ENCODE measurements around the gene MTREX.

The MTREX gene

DNA sequence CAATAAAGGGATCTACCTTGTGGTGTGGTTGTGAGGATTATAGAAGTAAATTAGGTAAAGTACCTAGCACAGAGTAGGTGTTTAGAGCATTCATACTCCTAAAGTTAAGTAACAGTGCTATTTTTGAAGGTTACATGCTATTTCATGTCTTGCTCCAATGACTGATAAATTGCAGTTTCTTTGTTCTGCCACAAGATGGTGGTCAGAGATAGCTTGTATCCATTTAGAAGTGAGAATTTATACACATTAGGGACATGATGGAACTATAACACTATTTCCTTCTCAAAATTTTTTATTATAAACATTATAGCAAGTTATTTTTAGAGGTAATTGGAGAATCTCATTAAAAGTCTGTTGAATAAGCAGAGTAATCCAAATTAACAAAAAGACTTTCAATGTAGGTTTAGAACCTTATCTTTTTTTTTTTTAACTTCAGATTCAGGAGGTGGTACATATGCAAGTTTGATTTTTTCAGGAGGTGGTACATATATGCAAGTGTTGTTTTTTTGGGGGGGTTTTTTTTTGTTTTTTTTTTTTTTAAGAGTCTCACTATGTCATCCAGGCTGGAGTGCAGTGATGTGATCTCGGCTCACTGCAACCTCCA is 17.1 kb downstream of the MTREX start:
- no peaks in the 10 kb centered on the region for H3K27me3 ChIP-seq (ENCODE audit: insufficient read depth, low read length)
- peaks cover 11% of the 10 kb centered on the region for H3K36me3 ChIP-seq (ENCODE audit: insufficient read depth, low read length)
- no peak overlapping the region for H3K27ac ChIP-seq (ENCODE audit: low read depth, low read length)
- H2AFZ ChIP-seq (ENCODE audit: low read length, unreplicated experiment), result no peak overlapping the region
- H3K4me1 ChIP-seq (ENCODE audit: control insufficient read depth, insufficient read depth, low read length, unreplicated experiment), result peaks cover 7% of the 10 kb centered on the region
- peaks cover 29% of the 10 kb centered on the region for H3K79me2 ChIP-seq (ENCODE audit: control insufficient read depth, insufficient read depth, low read length, unreplicated experiment)
- no peak overlapping the region for H3K4me3 ChIP-seq (ENCODE audit: low read depth, low read length)

DNA sequence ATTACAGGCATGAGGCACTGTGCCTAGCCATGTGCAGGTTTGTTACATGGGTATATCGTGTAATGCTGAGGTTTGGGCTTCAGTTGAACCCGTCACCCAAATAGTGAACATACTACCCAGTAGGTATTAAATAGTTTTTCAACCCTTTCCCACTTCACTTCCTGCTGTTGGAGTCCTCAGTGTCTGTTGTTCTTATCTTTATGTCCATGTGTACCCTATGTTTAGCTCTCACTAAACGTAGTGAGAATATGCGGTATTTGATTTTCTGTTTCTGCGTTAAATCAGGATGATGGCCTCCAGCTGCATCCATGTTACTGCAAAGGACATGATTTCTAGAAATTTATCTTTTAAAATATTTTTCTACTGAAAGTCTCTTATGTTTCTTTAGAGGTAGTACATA is 17.8 kb downstream of the MTREX start:
- H3K36me3 ChIP-seq (ENCODE audit: insufficient read depth, low read length), result peaks cover 11% of the 10 kb centered on the region
- peaks cover 28% of the 10 kb centered on the region for H3K79me2 ChIP-seq (ENCODE audit: control insufficient read depth, insufficient read depth, low read length, unreplicated experiment)
- no peak overlapping the region for H3K27ac ChIP-seq (ENCODE audit: low read depth, low read length)
- H3K27me3 ChIP-seq (ENCODE audit: insufficient read depth, low read length), result no peaks in the 10 kb centered on the region
- no peak overlapping the region for H2AFZ ChIP-seq (ENCODE audit: low read length, unreplicated experiment)
- H3K4me3 ChIP-seq (ENCODE audit: low read depth, low read length), result no peak overlapping the region
- peaks cover 2% of the 10 kb centered on the region for H3K4me1 ChIP-seq (ENCODE audit: control insufficient read depth, insufficient read depth, low read length, unreplicated experiment)

DNA sequence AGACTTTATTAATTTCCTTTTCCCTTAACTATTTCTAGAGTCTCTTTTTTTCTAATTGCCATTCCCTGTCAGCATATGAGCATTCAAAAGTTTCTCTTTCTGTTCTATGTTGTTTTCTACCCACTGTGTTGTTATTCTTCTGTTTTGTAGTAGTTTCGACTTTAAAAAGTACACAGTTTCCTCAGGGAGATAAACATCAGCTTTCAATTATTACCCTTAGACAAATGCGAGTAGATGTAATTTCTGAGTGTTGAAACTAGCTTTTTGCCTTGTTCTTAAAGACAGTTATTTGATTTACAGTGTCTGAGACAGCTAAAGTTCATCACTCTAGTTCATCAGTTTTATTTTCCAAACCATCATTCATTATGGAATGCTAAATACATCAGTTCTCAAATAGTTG is 19.5 kb downstream of the MTREX start:
- Histone ChIP-seq H3K27ac (ENCODE audit: low read depth, low read length) (no peak overlapping the region), H3K4me3 (ENCODE audit: low read depth, low read length) (no peak overlapping the region), H3K79me2 (ENCODE audit: control insufficient read depth, insufficient read depth, low read length, unreplicated experiment) (peaks cover 19% of the 10 kb centered on the region), H2AFZ (ENCODE audit: low read length, unreplicated experiment) (no peak overlapping the region), H3K4me1 (ENCODE audit: control insufficient read depth, insufficient read depth, low read length, unreplicated experiment) (no peaks in the 10 kb centered on the region), H3K27me3 (ENCODE audit: insufficient read depth, low read length) (no peaks in the 10 kb centered on the region), H3K36me3 (ENCODE audit: insufficient read depth, low read length) (peaks cover 11% of the 10 kb centered on the region)

DNA sequence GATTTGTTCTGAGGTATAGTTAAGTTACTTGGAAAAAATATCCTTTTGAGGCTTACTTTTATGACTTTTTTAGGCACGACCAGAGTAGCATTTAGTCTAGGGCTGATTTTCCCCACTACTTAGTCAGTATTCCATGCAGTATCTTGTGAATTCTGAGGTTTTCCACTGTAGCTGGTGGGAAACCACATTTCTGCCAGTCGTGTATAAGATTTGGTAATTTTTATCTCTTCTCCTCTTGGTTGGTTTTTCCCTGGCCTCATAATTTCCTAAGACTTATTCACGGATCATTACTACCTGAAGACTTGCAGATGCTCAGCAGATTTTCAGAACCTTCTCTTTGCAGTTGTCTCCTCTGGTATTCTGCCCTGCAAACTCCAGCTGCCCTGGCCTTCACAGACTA is 23.5 kb downstream of the MTREX start:
- H3K27ac ChIP-seq (ENCODE audit: low read depth, low read length), result no peak overlapping the region
- H3K4me3 ChIP-seq (ENCODE audit: low read depth, low read length), result no peak overlapping the region
- H3K79me2 ChIP-seq (ENCODE audit: control insufficient read depth, insufficient read depth, low read length, unreplicated experiment), result peaks cover 40% of the 10 kb centered on the region
- no peaks in the 10 kb centered on the region for H3K4me1 ChIP-seq (ENCODE audit: control insufficient read depth, insufficient read depth, low read length, unreplicated experiment)
- peaks cover 31% of the 10 kb centered on the region for H3K36me3 ChIP-seq (ENCODE audit: insufficient read depth, low read length)
- no peaks in the 10 kb centered on the region for H3K27me3 ChIP-seq (ENCODE audit: insufficient read depth, low read length)
- H2AFZ ChIP-seq (ENCODE audit: low read length, unreplicated experiment), result no peak overlapping the region

DNA sequence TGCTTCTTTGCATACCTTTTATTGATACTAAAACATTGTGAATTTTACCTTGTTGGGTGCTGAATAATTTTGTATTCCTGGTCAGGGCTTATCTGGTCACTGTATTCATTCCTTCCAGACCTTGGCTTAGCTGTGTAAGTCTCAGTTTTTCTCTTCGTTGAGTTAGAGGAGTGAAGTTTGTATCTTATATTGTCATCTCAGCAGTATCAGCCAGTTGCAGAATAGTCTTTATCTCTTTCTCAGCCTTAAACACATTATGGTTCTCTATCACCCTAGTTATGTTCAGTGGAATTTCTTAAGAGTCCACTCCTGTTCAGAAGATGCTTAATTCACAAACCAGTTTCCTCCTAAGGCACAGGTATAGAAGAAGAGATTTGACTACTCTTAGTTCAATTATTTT is 25.2 kb downstream of the MTREX start:
- Histone ChIP-seq H2AFZ (ENCODE audit: low read length, unreplicated experiment) (no peak overlapping the region), H3K79me2 (ENCODE audit: control insufficient read depth, insufficient read depth, low read length, unreplicated experiment) (peaks cover 51% of the 10 kb centered on the region), H3K27me3 (ENCODE audit: insufficient read depth, low read length) (no peaks in the 10 kb centered on the region), H3K4me3 (ENCODE audit: low read depth, low read length) (no peak overlapping the region), H3K36me3 (ENCODE audit: insufficient read depth, low read length) (peaks cover 31% of the 10 kb centered on the region), H3K27ac (ENCODE audit: low read depth, low read length) (no peak overlapping the region), H3K4me1 (ENCODE audit: control insufficient read depth, insufficient read depth, low read length, unreplicated experiment) (peaks cover under 1% of the 10 kb centered on the region)

DNA sequence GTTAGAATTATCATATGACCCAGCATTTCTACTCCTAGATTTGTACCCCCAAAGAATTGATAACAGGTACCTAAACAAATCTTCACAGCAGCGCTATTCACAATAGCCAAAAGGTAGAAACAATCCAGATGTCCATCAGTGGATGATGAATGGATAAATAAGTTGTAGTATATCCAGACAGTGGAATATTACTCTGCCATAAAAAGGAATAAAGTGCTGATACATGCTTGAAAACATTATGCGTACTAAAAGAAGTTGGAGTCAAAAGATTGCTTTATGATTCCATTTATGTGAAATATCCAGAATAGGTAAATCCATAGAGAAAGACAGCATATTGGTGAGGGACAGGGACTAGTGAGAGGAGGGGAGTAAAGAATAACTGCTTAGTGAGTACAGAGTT is 26.0 kb downstream of the MTREX start:
- Histone ChIP-seq H3K79me2 (ENCODE audit: control insufficient read depth, insufficient read depth, low read length, unreplicated experiment) (peaks cover 49% of the 10 kb centered on the region), H3K36me3 (ENCODE audit: insufficient read depth, low read length) (peaks cover 27% of the 10 kb centered on the region)

DNA sequence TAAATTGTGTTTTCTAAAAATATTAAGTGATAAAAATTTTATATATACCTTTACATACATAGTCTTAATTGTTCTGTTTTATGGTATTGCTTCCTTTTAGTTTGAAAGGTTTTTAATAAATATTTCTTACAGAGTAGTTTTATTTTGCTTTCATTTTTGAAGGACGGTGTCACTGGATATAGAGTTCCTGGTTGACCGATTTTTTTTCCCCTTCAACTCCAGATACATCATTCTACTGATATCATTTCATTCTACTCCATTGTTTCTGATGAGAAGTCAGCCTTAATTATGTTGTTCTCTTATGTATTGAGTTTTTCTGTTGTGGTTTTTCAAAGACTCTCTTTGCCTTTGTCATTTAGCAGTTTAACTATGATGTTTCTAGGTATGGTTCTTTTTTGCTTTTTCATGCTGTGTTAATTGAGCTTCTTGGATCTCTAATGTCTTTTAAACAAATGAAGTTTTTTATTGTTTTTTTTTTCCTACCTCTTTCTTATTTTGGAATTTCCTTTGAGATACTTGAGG is 30.4 kb downstream of the MTREX start:
- Histone ChIP-seq H3K27me3 (ENCODE audit: insufficient read depth, low read length) (no peaks in the 10 kb centered on the region), H2AFZ (ENCODE audit: low read length, unreplicated experiment) (no peak overlapping the region), H3K79me2 (ENCODE audit: control insufficient read depth, insufficient read depth, low read length, unreplicated experiment) (peaks cover 39% of the 10 kb centered on the region), H3K4me1 (ENCODE audit: control insufficient read depth, insufficient read depth, low read length, unreplicated experiment) (peaks cover 4% of the 10 kb centered on the region), H3K27ac (ENCODE audit: low read depth, low read length) (0 out of 2 replicates have a peak overlapping the region, but pooled peaks have one; percentile 20), H3K36me3 (ENCODE audit: insufficient read depth, low read length) (peaks cover 18% of the 10 kb centered on the region), H3K4me3 (ENCODE audit: low read depth, low read length) (peak overlapping the region; percentile 62)

More for the DNA sequence above, 26.0 kb downstream of the MTREX start:
- H3K27ac ChIP-seq (ENCODE audit: low read depth, low read length), result no peak overlapping the region
- H3K4me3 ChIP-seq (ENCODE audit: low read depth, low read length), result no peak overlapping the region
- H3K27me3 ChIP-seq (ENCODE audit: insufficient read depth, low read length), result no peaks in the 10 kb centered on the region
- no peak overlapping the region for H2AFZ ChIP-seq (ENCODE audit: low read length, unreplicated experiment)
- peaks cover 4% of the 10 kb centered on the region for H3K4me1 ChIP-seq (ENCODE audit: control insufficient read depth, insufficient read depth, low read length, unreplicated experiment)

DNA sequence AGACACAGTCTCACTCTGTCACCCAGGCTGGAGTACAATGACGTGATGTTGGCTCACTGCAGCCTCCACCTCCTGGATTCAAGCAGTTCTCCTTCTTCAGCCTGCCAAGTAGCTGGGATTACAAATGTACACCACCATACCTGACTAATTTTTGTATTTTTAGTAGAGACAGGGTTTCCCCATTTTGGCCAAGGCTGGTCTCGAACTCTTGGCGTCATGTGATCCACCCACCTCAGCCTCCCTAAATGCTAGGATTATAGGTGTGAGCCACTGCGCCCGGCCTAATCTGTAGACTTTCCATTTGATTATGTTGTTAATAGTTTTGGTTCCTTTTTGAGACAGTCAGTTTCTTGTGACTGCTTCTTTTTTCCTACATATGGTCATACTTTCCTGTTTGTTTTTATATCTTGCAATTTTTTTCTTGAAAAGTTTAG is 31.0 kb downstream of the MTREX start:
- Histone ChIP-seq H3K36me3 (ENCODE audit: insufficient read depth, low read length) (peaks cover 11% of the 10 kb centered on the region), H3K27ac (ENCODE audit: low read depth, low read length) (no peak overlapping the region), H3K27me3 (ENCODE audit: insufficient read depth, low read length) (no peaks in the 10 kb centered on the region), H3K79me2 (ENCODE audit: control insufficient read depth, insufficient read depth, low read length, unreplicated experiment) (peaks cover 34% of the 10 kb centered on the region), H3K4me1 (ENCODE audit: control insufficient read depth, insufficient read depth, low read length, unreplicated experiment) (peaks cover 4% of the 10 kb centered on the region), H2AFZ (ENCODE audit: low read length, unreplicated experiment) (no peak overlapping the region), H3K4me3 (ENCODE audit: low read depth, low read length) (no peak overlapping the region)

DNA sequence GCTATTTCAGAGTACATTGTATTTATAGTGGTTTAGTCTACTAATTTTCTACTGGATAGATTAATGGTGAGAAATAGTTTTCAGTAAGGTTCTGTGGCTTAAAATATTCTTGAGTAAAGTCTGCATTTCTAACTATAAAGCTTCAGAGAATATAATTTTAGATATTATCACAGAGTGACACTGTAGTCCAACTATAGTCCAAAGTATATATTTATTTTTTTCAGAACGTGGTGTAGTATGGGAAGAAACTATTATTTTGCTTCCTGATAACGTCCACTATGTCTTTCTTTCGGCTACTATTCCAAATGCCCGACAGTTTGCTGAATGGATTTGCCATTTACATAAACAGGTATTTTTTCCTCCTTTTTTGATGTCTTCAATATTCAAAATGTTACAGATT is 35.3 kb downstream of the MTREX start:
- Histone ChIP-seq H3K36me3 (ENCODE audit: insufficient read depth, low read length) (peaks cover 35% of the 10 kb centered on the region), H3K4me1 (ENCODE audit: control insufficient read depth, insufficient read depth, low read length, unreplicated experiment) (peaks cover 3% of the 10 kb centered on the region), H3K27ac (ENCODE audit: low read depth, low read length) (no peak overlapping the region), H3K27me3 (ENCODE audit: insufficient read depth, low read length) (no peaks in the 10 kb centered on the region), H3K4me3 (ENCODE audit: low read depth, low read length) (no peak overlapping the region), H3K79me2 (ENCODE audit: control insufficient read depth, insufficient read depth, low read length, unreplicated experiment) (peaks cover 7% of the 10 kb centered on the region), H2AFZ (ENCODE audit: low read length, unreplicated experiment) (no peak overlapping the region)

DNA sequence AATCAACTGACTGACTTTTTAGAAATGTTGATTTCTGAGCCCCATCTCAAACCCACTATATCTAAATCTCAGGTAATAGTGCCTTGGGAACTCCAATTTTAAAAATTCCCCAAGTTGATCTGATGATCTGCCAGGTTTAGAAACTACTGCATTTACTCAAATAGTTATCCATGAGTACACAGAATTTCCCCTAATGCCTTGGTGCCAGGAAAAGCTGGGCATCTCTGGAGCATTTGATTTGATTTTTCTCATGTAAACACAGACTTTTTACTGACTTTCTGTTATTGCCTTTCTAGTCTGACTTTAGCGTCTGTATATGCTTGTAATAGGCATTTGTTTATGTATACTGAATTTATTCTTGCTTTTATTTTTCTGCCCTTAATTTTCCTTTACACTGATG is 35.8 kb downstream of the MTREX start:
- H3K4me1 ChIP-seq (ENCODE audit: control insufficient read depth, insufficient read depth, low read length, unreplicated experiment), result no peaks in the 10 kb centered on the region
- H3K79me2 ChIP-seq (ENCODE audit: control insufficient read depth, insufficient read depth, low read length, unreplicated experiment), result peaks cover 7% of the 10 kb centered on the region
- H3K4me3 ChIP-seq (ENCODE audit: low read depth, low read length), result no peak overlapping the region
- H3K27me3 ChIP-seq (ENCODE audit: insufficient read depth, low read length), result no peaks in the 10 kb centered on the region
- no peak overlapping the region for H2AFZ ChIP-seq (ENCODE audit: low read length, unreplicated experiment)
- peaks cover 35% of the 10 kb centered on the region for H3K36me3 ChIP-seq (ENCODE audit: insufficient read depth, low read length)
- H3K27ac ChIP-seq (ENCODE audit: low read depth, low read length), result no peak overlapping the region

DNA sequence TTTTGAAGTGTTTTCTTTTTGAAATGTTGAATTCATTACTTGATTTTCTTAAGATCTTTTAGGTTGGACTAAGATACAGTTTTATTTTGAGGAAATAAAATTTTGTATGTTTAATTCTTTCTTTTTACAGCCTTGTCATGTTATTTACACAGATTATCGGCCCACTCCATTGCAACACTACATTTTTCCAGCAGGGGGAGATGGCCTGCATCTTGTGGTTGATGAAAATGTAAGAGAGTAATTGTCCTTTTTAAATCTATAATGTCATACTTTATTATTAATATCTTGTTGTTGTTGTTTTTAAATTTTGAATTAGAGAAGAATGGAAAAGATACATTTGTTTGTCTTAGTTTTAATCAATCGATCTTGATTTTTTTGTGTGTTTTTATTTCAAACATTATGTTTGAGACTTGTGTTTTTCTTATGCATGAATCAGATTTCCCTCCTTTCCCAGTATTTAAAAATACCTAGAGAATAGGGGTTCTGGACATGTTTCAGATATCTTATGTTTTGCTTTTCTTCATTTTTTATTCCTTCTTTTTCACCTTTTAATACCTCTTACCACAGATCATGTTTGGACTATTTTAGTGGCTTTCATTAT is 36.7 kb downstream of the MTREX start:
- H3K4me3 ChIP-seq (ENCODE audit: low read depth, low read length), result no peak overlapping the region
- peaks cover 3% of the 10 kb centered on the region for H3K79me2 ChIP-seq (ENCODE audit: control insufficient read depth, insufficient read depth, low read length, unreplicated experiment)
- no peak overlapping the region for H2AFZ ChIP-seq (ENCODE audit: low read length, unreplicated experiment)
- H3K4me1 ChIP-seq (ENCODE audit: control insufficient read depth, insufficient read depth, low read length, unreplicated experiment), result no peaks in the 10 kb centered on the region
- peaks cover 34% of the 10 kb centered on the region for H3K36me3 ChIP-seq (ENCODE audit: insufficient read depth, low read length)
- no peaks in the 10 kb centered on the region for H3K27me3 ChIP-seq (ENCODE audit: insufficient read depth, low read length)
- H3K27ac ChIP-seq (ENCODE audit: low read depth, low read length), result no peak overlapping the region
